GM20000 (cell line): ENCODE results near the gene TMEM87A.

ENCODE experiments used
- DNase-seq: peaks from one replicate; pipeline ENCODE4 v3.0.0; 2012; ENCODE audit warnings: low spot score
- CTCF ChIP-seq: IDR thresholded peaks from 2 replicates; pipeline ENCODE4 v1.5.1; 2012; ENCODE audit warnings: mild to moderate bottlenecking, control low read depth; ENCODE audit errors: extremely low read depth, missing control alignments

The TMEM87A gene

GRCh38 chr15:42270551-42270950 lies 2.7 kb downstream of the TMEM87A start:
- DNase-seq = no peak
- TF ChIP-seq CTCF = no peak

- no peak for DNase-seq
- no peak for TF ChIP-seq CTCF
Measured at GRCh38 chr15:42267286-42267685, 5.9 kb downstream of the TMEM87A start.

GRCh38 chr15:42264795-42265194 lies 8.4 kb downstream of the TMEM87A start:
- no peak for TF ChIP-seq CTCF
- no peak for DNase-seq

GRCh38 chr15:42253300-42253699 lies 19.9 kb downstream of the TMEM87A start:
- no peak for DNase-seq
- TF ChIP-seq CTCF = no peak

GRCh38 chr15:42240823-42241222 lies 32.4 kb downstream of the TMEM87A start:
- no peak for TF ChIP-seq CTCF
- no peak for DNase-seq

- no peak for TF ChIP-seq CTCF
- DNase-seq = no peak
Measured at GRCh38 chr15:42239528-42240182, 33.6 kb downstream of the TMEM87A start.

GRCh38 chr15:42233107-42233506 lies 40.1 kb downstream of the TMEM87A start:
- no peak for TF ChIP-seq CTCF
- no peak for DNase-seq
